ENCODE results near the gene PTH1R. TPM values are rescaled to one million over a fixed set of nuclear protein-coding genes. Genes with fewer than 3 reads are reported as not detected.

Gene PTH1R
- polyA plus RNA-seq, 3 donors = 144 to 185 (median 179) TPM

- DNase-seq (ENCODE audit: low read depth in 3 of 3, low spot score in 2 of 3) = no peak
Measured at GRCh38 chr3:46849045-46849631, 28.4 kb upstream of the PTH1R start.

- no peak for DNase-seq (ENCODE audit: low read depth in 3 of 3, low spot score in 2 of 3)
Measured at GRCh38 chr3:46849686-46850467, 27.6 kb upstream of the PTH1R start.

GRCh38 chr3:46850468-46850779 lies 27.1 kb upstream of the PTH1R start:
- no peak for DNase-seq (ENCODE audit: low read depth in 3 of 3, low spot score in 2 of 3)

GRCh38 chr3:46851364-46852333 lies 25.9 kb upstream of the PTH1R start:
- no peak for DNase-seq (ENCODE audit: low read depth in 3 of 3, low spot score in 2 of 3)

- DNase-seq (ENCODE audit: low read depth in 3 of 3, low spot score in 2 of 3) = no peak
Measured at GRCh38 chr3:46852334-46852720, 25.2 kb upstream of the PTH1R start.

- DNase-seq (ENCODE audit: low read depth in 3 of 3, low spot score in 2 of 3) = no peak
Measured at GRCh38 chr3:46852839-46853355, 24.6 kb upstream of the PTH1R start.

- DNase-seq (ENCODE audit: low read depth in 3 of 3, low spot score in 2 of 3) = no peak
Measured at GRCh38 chr3:46853441-46854415, 23.8 kb upstream of the PTH1R start.

- DNase-seq (ENCODE audit: low read depth in 3 of 3, low spot score in 2 of 3) = no peak
Measured at GRCh38 chr3:46854555-46854991, 22.9 kb upstream of the PTH1R start.

GRCh38 chr3:46856576-46857471 lies 20.7 kb upstream of the PTH1R start:
- no peak for DNase-seq (ENCODE audit: low read depth in 3 of 3, low spot score in 2 of 3)

GRCh38 chr3:46857485-46858341 lies 19.8 kb upstream of the PTH1R start:
- no peak for DNase-seq (ENCODE audit: low read depth in 3 of 3, low spot score in 2 of 3)

- no peak for DNase-seq (ENCODE audit: low read depth in 3 of 3, low spot score in 2 of 3)
Measured at GRCh38 chr3:46858456-46858855, 19.1 kb upstream of the PTH1R start.

- DNase-seq (ENCODE audit: low read depth in 3 of 3, low spot score in 2 of 3) = no peak
Measured at GRCh38 chr3:46859001-46859710, 18.4 kb upstream of the PTH1R start.

- DNase-seq (ENCODE audit: low read depth in 3 of 3, low spot score in 2 of 3) = no peak
Measured at GRCh38 chr3:46860017-46860809, 17.3 kb upstream of the PTH1R start.

- no peak for DNase-seq (ENCODE audit: low read depth in 3 of 3, low spot score in 2 of 3)
Measured at GRCh38 chr3:46860810-46861604, 16.5 kb upstream of the PTH1R start.

- no peak for DNase-seq (ENCODE audit: low read depth in 3 of 3, low spot score in 2 of 3)
Measured at GRCh38 chr3:46861605-46862368, 15.7 kb upstream of the PTH1R start.
